HepG2 (cell line): ENCODE results near the gene DLG2. TPM values are rescaled to one million over a fixed set of nuclear protein-coding genes. Genes with fewer than 3 reads are reported as not detected.

ENCODE experiments used
- ATAC-seq: fragments of 200-7000 bp; cut with Tn5 transposase; 3 replicates; pipeline ENCODE4 v1.9.1; 2020; ENCODE audit warnings: mild to moderate bottlenecking, moderate library complexity
- BruUV-seq: library from RNA; stranded (reverse); fragments of 400-500 nt; replicated peaks from 2 replicates; lab custom pipeline; 2021; lab: Mats Ljungman, UMichigan
- CTCF ChIA-PET: fragments of 300-600 bp; formaldehyde crosslinking; extraction: SDS; loops from one replicate; lab custom pipeline; 2021; ENCODE audit warnings: low total read pairs, inconsistent platforms, low intra/inter-chr PET ratio; lab: Yijun Ruan, JAX
- POLR2A ChIA-PET: fragments of 350-600 bp; sonication (Branson Sonifier 250); formaldehyde crosslinking; loops from one replicate; lab custom pipeline; 2020; ENCODE audit warnings: antibody characterized with exemption, inconsistent platforms; lab: Yijun Ruan, JAX
- DNase-seq: peaks from one replicate; pipeline ENCODE4 v3.0.0-alpha.2; 2015; ENCODE audit warnings: low spot score
- FAIRE-seq: peaks from 3 replicates; lab custom pipeline; 2011; peaks lifted over from hg19 to GRCh38; lab: Jason Lieb, UNC
- H2AFZ ChIP-seq: one replicate; pipeline ENCODE4 v1.6.1; 2011; ENCODE audit warnings: low read length, inconsistent platforms
- H3K27ac ChIP-seq: fragments of 300-600 bp; 3 replicates; pipeline ENCODE4 v1.8.0; 2011; ENCODE audit warnings: mixed run types, mild to moderate bottlenecking, mixed read lengths, low read length, inconsistent platforms; ENCODE audit not compliant: insufficient read depth; ENCODE audit errors: extremely low read length
- H3K27me3 ChIP-seq, 2 experiments: fragments of 200-600 bp in 1 of 2; 2 replicates in 1 of 2; 3 replicates in 1 of 2; pipeline versions ENCODE4 v1.6.0 to v1.8.0; 2011; ENCODE audit warnings: low read length in 2 of 2, mild to moderate bottlenecking in 2 of 2, moderate library complexity in 2 of 2, inconsistent platforms in 1 of 2; ENCODE audit not compliant: insufficient read depth in 2 of 2, control insufficient read depth in 1 of 2
- H3K36me3 ChIP-seq, 2 experiments: fragments of 200-600 bp in 1 of 2; replicated peaks in 1 of 2; 2 replicates in 1 of 2; 3 replicates in 1 of 2; pipeline versions ENCODE4 v1.5.1 to v1.8.0; 2011; ENCODE audit warnings: low read length in 2 of 2, inconsistent platforms in 1 of 2; ENCODE audit not compliant: insufficient read depth in 2 of 2, control insufficient read depth in 1 of 2
- H3K4me1 ChIP-seq: 2 replicates; pipeline ENCODE4 v1.5.1; 2012; ENCODE audit warnings: low read length, inconsistent platforms; ENCODE audit not compliant: insufficient read depth
- H3K4me2 ChIP-seq: 2 replicates; pipeline ENCODE4 v1.6.0; 2011; ENCODE audit warnings: low read depth, low read length, inconsistent platforms
- H3K4me3 ChIP-seq, 3 experiments: fragments of 200-600 bp in 1 of 3; sonication (generic), shearing (Covaris generic) in 1 of 3; replicated peaks in 1 of 3; 2 replicates each; pipeline ENCODE4 v1.5.1; 2011 to 2016; ENCODE audit warnings: low read length in 3 of 3, inconsistent platforms in 2 of 3, low read depth in 2 of 3, mild to moderate bottlenecking in 2 of 3, control low read depth in 1 of 3, mixed read lengths in 1 of 3; ENCODE audit not compliant: insufficient read depth in 1 of 3
- H3K79me2 ChIP-seq: one replicate; pipeline ENCODE4 v1.6.1; 2011; ENCODE audit warnings: low read length, inconsistent platforms; ENCODE audit not compliant: insufficient read depth
- H3K9ac ChIP-seq: 2 replicates; pipeline ENCODE4 v1.6.0; 2011; ENCODE audit warnings: mild to moderate bottlenecking, low read depth, low read length, inconsistent platforms; ENCODE audit not compliant: insufficient read depth
- H3K9me3 ChIP-seq: 2 replicates; pipeline ENCODE4 v1.5.1; 2012; ENCODE audit warnings: mild to moderate bottlenecking, low read length
- H4K20me1 ChIP-seq: 2 replicates; pipeline ENCODE4 v1.6.0; 2011; ENCODE audit warnings: inconsistent platforms, mild to moderate bottlenecking, low read length, moderate library complexity; ENCODE audit not compliant: insufficient read depth
- ELF4 ChIP-seq: sonication (generic); formaldehyde crosslinking; IDR thresholded peaks from 2 replicates; pipeline ENCODE4 v1.5.0; 2020; ENCODE audit warnings: missing genetic modification reagents, mild to moderate bottlenecking, moderate library complexity, borderline replicate concordance
- GATAD1 ChIP-seq: IDR thresholded peaks from 2 replicates; pipeline ENCODE4 v1.6.1; 2016; ENCODE audit warnings: missing genetic modification reagents, missing compliant biosample characterization
- HCFC1 ChIP-seq: fragments of 150-350 bp; IDR thresholded peaks from 2 replicates; pipeline ENCODE4 v1.6.1; 2014; ENCODE audit warnings: low read depth, low read length
- IKZF5 ChIP-seq: IDR thresholded peaks from 2 replicates; pipeline ENCODE4 v1.6.1; 2018; ENCODE audit warnings: missing genetic modification reagents, mild to moderate bottlenecking, missing compliant biosample characterization
- JUNB ChIP-seq: sonication (generic); formaldehyde crosslinking; IDR thresholded peaks from 2 replicates; pipeline ENCODE4 v1.8.0; 2022; ENCODE audit warnings: missing genetic modification reagents, mild to moderate bottlenecking, borderline replicate concordance
- MAFG ChIP-seq: sonication (generic); formaldehyde crosslinking; IDR thresholded peaks from 2 replicates; pipeline ENCODE4 v1.5.1; 2020; ENCODE audit warnings: mild to moderate bottlenecking, missing genetic modification reagents
- MBD4 ChIP-seq: IDR thresholded peaks from 2 replicates; pipeline ENCODE4 v1.6.1; 2012; ENCODE audit warnings: low read length, inconsistent platforms, borderline replicate concordance
- MIXL1 ChIP-seq: IDR thresholded peaks from 2 replicates; pipeline ENCODE4 v1.6.1; 2016
- MTA3 ChIP-seq: sonication (generic); formaldehyde crosslinking; IDR thresholded peaks from 2 replicates; pipeline ENCODE4 v1.4.0; 2020; ENCODE audit warnings: missing genetic modification reagents
- SIX1 ChIP-seq: sonication (generic); formaldehyde crosslinking; IDR thresholded peaks from 2 replicates; pipeline ENCODE4 v1.4.0; 2020; ENCODE audit warnings: missing genetic modification reagents, borderline replicate concordance
- SRY ChIP-seq: sonication (generic); formaldehyde crosslinking; IDR thresholded peaks from 2 replicates; pipeline ENCODE4 v1.8.0; 2022; ENCODE audit warnings: mild to moderate bottlenecking, missing genetic modification reagents
- TARDBP ChIP-seq: sonication (generic); formaldehyde crosslinking; IDR thresholded peaks from 2 replicates; pipeline ENCODE4 v1.8.0; 2022; ENCODE audit warnings: mild to moderate bottlenecking, missing genetic modification reagents
- ZBTB25 ChIP-seq: IDR thresholded peaks from 2 replicates; pipeline ENCODE4 v1.6.1; 2018; ENCODE audit warnings: missing genetic modification reagents
- ZKSCAN8 ChIP-seq: IDR thresholded peaks from 2 replicates; pipeline ENCODE4 v1.6.1; 2016; ENCODE audit warnings: borderline replicate concordance, missing genetic modification reagents, missing compliant biosample characterization
- ZNF121 ChIP-seq: sonication (generic); formaldehyde crosslinking; IDR thresholded peaks from 2 replicates; pipeline ENCODE4 v1.5.0; 2020; ENCODE audit warnings: mild to moderate bottlenecking, missing genetic modification reagents
- ZNF205 ChIP-seq: IDR thresholded peaks from 2 replicates; pipeline ENCODE4 v1.6.1; 2018; ENCODE audit warnings: missing biosample characterization, missing genetic modification reagents
- ZNF33A ChIP-seq: sonication (generic); formaldehyde crosslinking; IDR thresholded peaks from 2 replicates; pipeline ENCODE4 v1.5.1; 2020; ENCODE audit warnings: missing genetic modification reagents, mild to moderate bottlenecking, moderate library complexity, borderline replicate concordance
- ZNF501 ChIP-seq: sonication (generic); formaldehyde crosslinking; IDR thresholded peaks from 2 replicates; pipeline ENCODE4 v1.5.1; 2020; ENCODE audit warnings: mild to moderate bottlenecking, moderate library complexity, missing genetic modification reagents
- ZNF691 ChIP-seq: sonication (generic); formaldehyde crosslinking; IDR thresholded peaks from 2 replicates; pipeline ENCODE4 v1.4.0; 2020; ENCODE audit warnings: missing genetic modification reagents, low read depth, mild to moderate bottlenecking, borderline replicate concordance
- ZNF709 ChIP-seq: sonication (generic); formaldehyde crosslinking; IDR thresholded peaks from 2 replicates; pipeline ENCODE4 v1.5.0; 2020; ENCODE audit warnings: mild to moderate bottlenecking, missing genetic modification reagents
- WGBS: methylation state at CpG from one replicate; pipeline ENCODE4 v1.1.6; 2017; ENCODE audit warnings: low lambda C conversion rate; 5-methylcytosine and 5-hydroxymethylcytosine counted together
- in situ Hi-C: cut with HindIII; loops from 2 replicates; pipeline ENCODE4 v1.10.0; 2017; ENCODE audit warnings: low pct_unique_long_range_greater_than_20kb; ENCODE audit not compliant: extremely low pct_ligation_motif_present
- intact Hi-C: fragments of 100-400 bp; cut with micrococcal nuclease; formaldehyde crosslinking; loops from one replicate; pipeline ENCODE4 v1.10.0; 2022; ENCODE audit not compliant: unreplicated experiment
- polyA plus RNA-seq, 8 experiments: library from polyadenylated mRNA; depleted of rRNA in 3 of 8; stranded (reverse) in 7 of 8; unstranded in 1 of 8; fragments of >200 nt; fragmentation: Illumina TruSeq in 4 of 8; extraction: Trizol in 4 of 8; gene quantifications; 2 replicates each; pipeline versions ENCODE4 v1.2.1 to v1.2.3, GENCODE V29; 2011 to 2016; ENCODE audit warnings: low read depth in 4 of 8, missing spikeins in 1 of 8, mixed read lengths in 1 of 8; ENCODE audit not compliant: insufficient read depth in 1 of 8
- total RNA-seq, 5 experiments: library from RNA; depleted of rRNA; stranded (reverse); fragments of >200 nt; fragmentation: Illumina TruSeq; extraction: Trizol; gene quantifications; 2 replicates each; pipeline ENCODE4 v1.2.3, GENCODE V29; 2016; ENCODE audit warnings: low read depth in 1 of 5

Gene DLG2
- total and polyA plus RNA-seq, 2 of the 13 experiments (the other 11 are each of a cell fraction or from before 2014, with no cell fraction given), result 0.46 to 1.0 TPM

- no peak overlapping the region for H3K4me3 ChIP-seq
- DNase-seq, result no peak
- H3K79me2 ChIP-seq, result no peaks in the 10 kb centered on the region
- no peaks in the 10 kb centered on the region for H3K4me1 ChIP-seq
- FAIRE-seq, result no peak
- in situ Hi-C loops, result no loop called here
- intact Hi-C loops, result no loop called here
- BruUV-seq, result no TSS peak
- no peak for TF ChIP-seq GATAD1 (CRISPR knock-in tag)
- no peak for TF ChIP-seq JUNB
- TF ChIP-seq MAFG (CRISPR knock-in tag), result no peak
- TF ChIP-seq HCFC1, result no peak
- TF ChIP-seq ZNF501, result no peak
- no peak for TF ChIP-seq SIX1 (CRISPR knock-in tag)
- TF ChIP-seq MBD4, result no peak
- no peak for TF ChIP-seq IKZF5
- H4K20me1 ChIP-seq, result no peaks in the 10 kb centered on the region
- H3K9ac ChIP-seq, result no peak overlapping the region
- H2AFZ ChIP-seq, result no peak overlapping the region
- no peaks in the 10 kb centered on the region; a peak in 1 of 5 replicates for H3K27me3 ChIP-seq
- no peaks in the 10 kb centered on the region for H3K36me3 ChIP-seq
- H3K27ac ChIP-seq, result no peak overlapping the region
- no peak overlapping the region for H3K4me2 ChIP-seq
- H3K9me3 ChIP-seq, result no peaks in the 10 kb centered on the region
- 50% methylated on average over 10 of the region's 18 CpGs for WGBS
- ChIA-PET POLR2A (no interaction called here), CTCF (no interaction called here)
- ATAC-seq, result no peak
Observed at GRCh38 chr11:84194696-84195095, 1432.4 kb downstream of the DLG2 start.

- H3K27ac ChIP-seq, result no peak overlapping the region
- intact Hi-C loops (no loop called here), in situ Hi-C loops (no loop called here)
- H3K9ac ChIP-seq, result no peak overlapping the region
- no TSS peak for BruUV-seq
- H2AFZ ChIP-seq, result no peak overlapping the region
- no peak for FAIRE-seq
- ChIA-PET CTCF (no interaction called here), POLR2A (no interaction called here)
- no peaks in the 10 kb centered on the region for H3K79me2 ChIP-seq
- H3K4me3 ChIP-seq, result no peak overlapping the region
- H3K4me2 ChIP-seq, result no peak overlapping the region
- no peak for DNase-seq
- no peaks in the 10 kb centered on the region for H3K4me1 ChIP-seq
- no peaks in the 10 kb centered on the region; a peak in 1 of 5 replicates for H3K27me3 ChIP-seq
- no peaks in the 10 kb centered on the region for H3K36me3 ChIP-seq
- no peaks in the 10 kb centered on the region for H3K9me3 ChIP-seq
- no peak for ATAC-seq
- no peaks in the 10 kb centered on the region for H4K20me1 ChIP-seq
- 4% methylated on average over 2 of the region's 2 CpGs for WGBS
- TF ChIP-seq ELF4 (CRISPR knock-in tag) (no peak), ZNF205 (CRISPR knock-in tag) (no peak), MTA3 (CRISPR knock-in tag) (no peak), ZNF691 (CRISPR knock-in tag) (no peak), ZNF33A (CRISPR knock-in tag) (no peak), ZNF121 (CRISPR knock-in tag) (no peak), ZBTB25 (CRISPR knock-in tag) (no peak), ZKSCAN8 (no peak), ZNF709 (CRISPR knock-in tag) (no peak), SRY (CRISPR knock-in tag) (no peak), TARDBP (no peak), MIXL1 (no peak)
Observed at GRCh38 chr11:84193706-84194105, 1433.4 kb downstream of the DLG2 start.
